ENCODE data around the gene TFR2.

DNA sequence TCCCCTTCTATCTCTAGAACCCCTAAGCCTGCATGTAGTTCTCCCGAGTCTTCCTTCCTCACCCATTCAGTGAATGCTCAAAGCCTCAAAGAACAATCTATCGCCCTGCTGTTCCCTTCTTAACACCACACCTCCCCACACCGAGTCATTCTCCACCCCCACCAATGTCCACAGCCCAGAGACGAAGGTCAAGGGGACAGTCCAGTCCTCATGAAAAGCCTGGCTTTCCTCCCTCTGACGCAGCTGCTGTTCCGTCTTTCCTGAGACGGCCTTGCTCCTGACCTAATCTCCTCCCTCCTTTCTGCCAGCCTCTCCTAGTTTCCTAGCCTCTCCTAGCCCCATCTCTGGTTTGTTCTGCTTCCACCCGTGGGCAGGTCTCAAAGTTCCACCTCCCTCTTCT is 19.8 kb downstream of the TFR2 start:
- TF ChIP-seq, protein P1, sequence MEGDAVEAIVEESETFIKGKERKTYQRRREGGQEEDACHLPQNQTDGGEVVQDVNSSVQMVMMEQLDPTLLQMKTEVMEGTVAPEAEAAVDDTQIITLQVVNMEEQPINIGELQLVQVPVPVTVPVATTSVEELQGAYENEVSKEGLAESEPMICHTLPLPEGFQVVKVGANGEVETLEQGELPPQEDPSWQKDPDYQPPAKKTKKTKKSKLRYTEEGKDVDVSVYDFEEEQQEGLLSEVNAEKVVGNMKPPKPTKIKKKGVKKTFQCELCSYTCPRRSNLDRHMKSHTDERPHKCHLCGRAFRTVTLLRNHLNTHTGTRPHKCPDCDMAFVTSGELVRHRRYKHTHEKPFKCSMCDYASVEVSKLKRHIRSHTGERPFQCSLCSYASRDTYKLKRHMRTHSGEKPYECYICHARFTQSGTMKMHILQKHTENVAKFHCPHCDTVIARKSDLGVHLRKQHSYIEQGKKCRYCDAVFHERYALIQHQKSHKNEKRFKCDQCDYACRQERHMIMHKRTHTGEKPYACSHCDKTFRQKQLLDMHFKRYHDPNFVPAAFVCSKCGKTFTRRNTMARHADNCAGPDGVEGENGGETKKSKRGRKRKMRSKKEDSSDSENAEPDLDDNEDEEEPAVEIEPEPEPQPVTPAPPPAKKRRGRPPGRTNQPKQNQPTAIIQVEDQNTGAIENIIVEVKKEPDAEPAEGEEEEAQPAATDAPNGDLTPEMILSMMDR (conservative IDR thresholded peaks at IDR 0.05) = no peak
- TF ChIP-seq EZH2 (IDR thresholded peaks at IDR 0.05; ENCODE audit: low read depth) = no peak
